Smooth muscle cell (in vitro differentiated cells): Measurements from ENCODE around the gene TMEM63C. TPM values are rescaled to one million over a fixed set of nuclear protein-coding genes. Genes with fewer than 3 reads are reported as not detected.
A peak's percentile ranks its signal among the peaks of the same experiment; 100 is the strongest.

Source experiments
- DNase-seq: peaks from one replicate; lab custom pipeline; 2025; ENCODE audit not compliant: unreplicated experiment; lab: John Stamatoyannopoulos, UW
- H2AFZ ChIP-seq: fragments of 200-600 bp; sonication (generic); 2 replicates; pipeline ENCODE4 v1.6.0; 2016; ENCODE audit warnings: antibody characterized with exemption, low read depth, mild to moderate bottlenecking
- H3F3A ChIP-seq: fragments of 200-600 bp; sonication (generic); 2 replicates; pipeline ENCODE4 v1.6.0; 2017; ENCODE audit warnings: antibody characterized with exemption, low read depth
- H3K27ac ChIP-seq: fragments of 200-600 bp; sonication (generic); 2 replicates; pipeline ENCODE4 v1.5.1; 2016; ENCODE audit warnings: low read depth, mild to moderate bottlenecking
- H3K27me3 ChIP-seq: fragments of 200-600 bp; sonication (generic); 2 replicates; pipeline ENCODE4 v1.6.1; 2016; ENCODE audit warnings: low read depth, mild to moderate bottlenecking
- H3K36me3 ChIP-seq: fragments of 200-600 bp; sonication (generic); 2 replicates; pipeline ENCODE4 v1.5.1; 2016; ENCODE audit warnings: low read depth
- H3K4me1 ChIP-seq: fragments of 200-600 bp; sonication (generic); 2 replicates; pipeline ENCODE4 v1.5.1; 2016; ENCODE audit warnings: low read depth
- H3K4me2 ChIP-seq: fragments of 200-600 bp; sonication (generic); 2 replicates; pipeline ENCODE4 v1.6.0; 2016; ENCODE audit warnings: mild to moderate bottlenecking
- H3K4me3 ChIP-seq: fragments of 200-600 bp; sonication (generic); 2 replicates; pipeline ENCODE4 v1.5.1; 2016; ENCODE audit warnings: mild to moderate bottlenecking
- H3K79me2 ChIP-seq: fragments of 200-600 bp; sonication (generic); 2 replicates; pipeline ENCODE4 v1.6.0; 2016; ENCODE audit warnings: low read depth, mild to moderate bottlenecking
- H3K9ac ChIP-seq: fragments of 200-600 bp; sonication (generic); 2 replicates; pipeline ENCODE4 v1.6.0; 2016; ENCODE audit warnings: low read depth
- H3K9me3 ChIP-seq: fragments of 200-600 bp; sonication (generic); replicated peaks from 2 replicates; pipeline ENCODE4 v1.5.1; 2016; ENCODE audit warnings: low read depth
- H4K20me1 ChIP-seq: fragments of 200-600 bp; sonication (generic); 2 replicates; pipeline ENCODE4 v1.6.0; 2016; ENCODE audit warnings: low read depth
- WGBS: methylation state at CpG from one replicate; pipeline ENCODE4 v1.1.7; 2016; ENCODE audit warnings: low lambda C conversion rate; 5-methylcytosine and 5-hydroxymethylcytosine counted together
- polyA plus RNA-seq: library from polyadenylated mRNA; unstranded; fragments of >200 nt; fragmentation: Nextera tagmentation; extraction: Ambion mirVana; gene quantifications from 2 replicates; pipeline ENCODE4 v1.2.1, GENCODE V29; 2016
- total RNA-seq: library from RNA; depleted of rRNA; stranded (reverse); fragments of >200 nt; gene quantifications from 2 replicates; pipeline ENCODE4 v1.2.3, GENCODE V29; 2014
- TF ChIP-seq, protein P1 (sequence below): fragments of 200-600 bp; sonication (generic); IDR thresholded peaks from 2 replicates; pipeline ENCODE4 v1.5.1; 2017; ENCODE audit warnings: borderline replicate concordance, mild to moderate bottlenecking, antibody characterized with exemption; ENCODE audit not compliant: insufficient read depth, poor library complexity, severe bottlenecking

The TMEM63C gene
- total and polyA plus RNA-seq, 2 experiments from 2014 or later: 4.3 to 7.7 TPM

DNA sequence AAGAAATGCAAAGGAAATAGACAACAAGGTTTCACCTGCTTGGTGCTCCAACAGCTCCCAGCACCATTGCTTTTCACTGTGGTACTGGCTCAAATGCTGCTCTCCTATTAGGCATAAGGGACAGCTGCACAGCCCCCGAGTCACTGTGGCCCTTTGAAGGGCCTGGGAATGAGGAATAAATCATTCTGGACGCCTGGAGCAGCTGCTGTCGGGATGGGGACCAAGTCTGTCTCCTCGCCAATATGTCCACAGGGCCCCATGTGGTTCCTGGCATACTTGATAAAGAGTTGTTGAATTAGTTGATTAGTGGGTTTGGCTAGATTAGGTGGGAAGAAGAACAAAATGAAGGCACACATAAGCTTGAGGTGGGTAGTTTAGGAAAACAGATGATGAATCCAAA, 102.5 kb downstream of the TMEM63C start:
- Histone ChIP-seq H4K20me1 (no peaks in the 10 kb centered on the region), H3K36me3 (peaks cover 10% of the 10 kb centered on the region), H2AFZ (no peak overlapping the region), H3K4me2 (no peak overlapping the region), H3F3A (no peaks in the 10 kb centered on the region), H3K27me3 (no peaks in the 10 kb centered on the region), H3K27ac (no peak overlapping the region), H3K4me3 (no peak overlapping the region), H3K9ac (no peak overlapping the region), H3K4me1 (no peaks in the 10 kb centered on the region), H3K79me2 (no peaks in the 10 kb centered on the region), H3K9me3 (no peaks in the 10 kb centered on the region)
- 96% methylated on average over 4 of the region's 4 CpGs for WGBS
- TF ChIP-seq, protein P1, sequence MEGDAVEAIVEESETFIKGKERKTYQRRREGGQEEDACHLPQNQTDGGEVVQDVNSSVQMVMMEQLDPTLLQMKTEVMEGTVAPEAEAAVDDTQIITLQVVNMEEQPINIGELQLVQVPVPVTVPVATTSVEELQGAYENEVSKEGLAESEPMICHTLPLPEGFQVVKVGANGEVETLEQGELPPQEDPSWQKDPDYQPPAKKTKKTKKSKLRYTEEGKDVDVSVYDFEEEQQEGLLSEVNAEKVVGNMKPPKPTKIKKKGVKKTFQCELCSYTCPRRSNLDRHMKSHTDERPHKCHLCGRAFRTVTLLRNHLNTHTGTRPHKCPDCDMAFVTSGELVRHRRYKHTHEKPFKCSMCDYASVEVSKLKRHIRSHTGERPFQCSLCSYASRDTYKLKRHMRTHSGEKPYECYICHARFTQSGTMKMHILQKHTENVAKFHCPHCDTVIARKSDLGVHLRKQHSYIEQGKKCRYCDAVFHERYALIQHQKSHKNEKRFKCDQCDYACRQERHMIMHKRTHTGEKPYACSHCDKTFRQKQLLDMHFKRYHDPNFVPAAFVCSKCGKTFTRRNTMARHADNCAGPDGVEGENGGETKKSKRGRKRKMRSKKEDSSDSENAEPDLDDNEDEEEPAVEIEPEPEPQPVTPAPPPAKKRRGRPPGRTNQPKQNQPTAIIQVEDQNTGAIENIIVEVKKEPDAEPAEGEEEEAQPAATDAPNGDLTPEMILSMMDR: no peak
- no peak for DNase-seq

DNA sequence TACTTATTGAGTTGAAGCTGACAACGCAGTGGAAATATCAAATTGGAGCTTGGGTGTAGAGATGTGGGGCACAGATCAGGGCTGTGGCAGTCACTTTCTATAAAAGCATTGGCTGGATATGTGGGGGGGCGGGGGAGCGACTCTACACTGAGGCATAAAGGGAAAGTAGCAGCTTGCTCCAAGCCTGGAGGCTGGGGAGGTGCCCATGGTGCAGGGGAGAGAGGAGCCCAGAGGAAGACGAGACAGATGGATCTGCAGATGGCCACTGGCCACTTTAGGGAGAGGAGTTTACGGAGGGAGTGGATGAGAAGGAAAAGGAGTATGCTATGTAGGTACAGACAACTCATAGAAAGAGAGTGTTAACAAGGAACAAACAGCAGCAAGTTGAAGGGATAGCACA, 102.9 kb downstream of the TMEM63C start:
- Histone ChIP-seq H3K9me3 (no peaks in the 10 kb centered on the region), H3K4me1 (no peaks in the 10 kb centered on the region), H3K9ac (no peak overlapping the region), H3K4me3 (no peak overlapping the region), H3F3A (no peaks in the 10 kb centered on the region), H2AFZ (no peak overlapping the region), H3K36me3 (peaks cover 10% of the 10 kb centered on the region), H3K27me3 (no peaks in the 10 kb centered on the region), H3K27ac (no peak overlapping the region), H3K79me2 (no peaks in the 10 kb centered on the region), H4K20me1 (no peaks in the 10 kb centered on the region), H3K4me2 (no peak overlapping the region)
- TF ChIP-seq, protein P1: no peak
- DNase-seq: no peak
- WGBS: 92% methylated on average over 5 of the region's 5 CpGs

DNA sequence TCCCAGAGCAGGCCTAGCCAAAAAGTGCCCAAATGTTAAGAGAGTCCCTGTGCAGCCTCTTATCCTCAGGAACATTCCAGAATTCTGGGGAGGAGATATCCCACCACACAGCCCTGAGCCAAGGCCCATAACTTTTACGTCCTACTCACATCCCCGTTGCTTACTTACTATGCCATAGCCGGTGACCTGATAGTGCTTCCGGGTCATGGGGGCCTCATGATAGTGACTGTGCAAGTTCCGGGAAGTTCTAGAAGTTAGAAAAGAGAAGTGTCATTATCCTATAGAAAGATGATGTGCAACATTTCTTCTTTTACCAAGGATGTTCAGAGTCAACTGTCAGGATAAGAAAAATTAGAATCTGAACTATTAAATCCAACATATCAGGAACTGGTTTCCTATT, 105.0 kb downstream of the TMEM63C start:
- H3K79me2 ChIP-seq: no peaks in the 10 kb centered on the region
- no peak overlapping the region for H3K27ac ChIP-seq
- no peaks in the 10 kb centered on the region for H4K20me1 ChIP-seq
- WGBS: 97% methylated on average over 5 of the region's 5 CpGs
- TF ChIP-seq, protein P1: no peak
- H3K4me1 ChIP-seq: no peaks in the 10 kb centered on the region
- H3K36me3 ChIP-seq: peaks cover 10% of the 10 kb centered on the region
- no peak overlapping the region for H3K4me3 ChIP-seq
- H3K4me2 ChIP-seq: no peak overlapping the region
- H3K9me3 ChIP-seq: no peaks in the 10 kb centered on the region
- H3K27me3 ChIP-seq: no peaks in the 10 kb centered on the region
- no peak overlapping the region for H3K9ac ChIP-seq
- DNase-seq: no peak
- no peaks in the 10 kb centered on the region for H3F3A ChIP-seq
- H2AFZ ChIP-seq: no peak overlapping the region

DNA sequence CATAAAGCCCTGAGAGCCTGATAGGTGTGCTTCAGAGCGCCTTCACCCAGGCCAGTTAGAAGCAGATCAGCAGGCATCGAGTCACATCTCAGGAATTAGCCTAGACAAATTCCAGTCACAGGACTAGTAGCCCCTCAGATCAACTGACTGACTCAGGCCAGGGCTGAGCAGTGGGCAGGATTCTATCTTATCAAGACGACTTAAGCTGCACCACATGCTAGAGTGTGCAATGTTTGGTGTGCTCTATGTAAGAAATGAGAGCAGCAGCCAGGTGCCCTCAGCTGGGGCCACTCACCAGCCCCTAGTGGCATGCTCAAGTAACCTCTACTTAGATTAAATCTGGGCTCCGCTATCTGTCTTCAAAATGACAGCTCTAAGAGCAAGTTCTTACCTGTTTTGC, 109.1 kb downstream of the TMEM63C start:
- H3K4me2 ChIP-seq: no peak overlapping the region
- H3F3A ChIP-seq: no peaks in the 10 kb centered on the region
- no peaks in the 10 kb centered on the region for H3K9me3 ChIP-seq
- no peak overlapping the region for H2AFZ ChIP-seq
- no peaks in the 10 kb centered on the region for H3K27me3 ChIP-seq
- no peak for DNase-seq
- TF ChIP-seq, protein P1: peak; percentile 9
- no peak overlapping the region for H3K27ac ChIP-seq
- no peaks in the 10 kb centered on the region for H3K79me2 ChIP-seq
- H3K4me3 ChIP-seq: no peak overlapping the region
- WGBS: 64% methylated on average over 4 of the region's 4 CpGs
- H3K4me1 ChIP-seq: no peaks in the 10 kb centered on the region
- no peaks in the 10 kb centered on the region for H4K20me1 ChIP-seq
- no peak overlapping the region for H3K9ac ChIP-seq
- H3K36me3 ChIP-seq: peaks cover 14% of the 10 kb centered on the region
